GM19099 (cell line): ENCODE measurements around the gene KIAA0753.

Experiments
- POLR2A ChIP-seq: IDR thresholded peaks from 3 replicates; pipeline ENCODE4 v1.6.1; 2011; ENCODE audit warnings: low read depth; ENCODE audit not compliant: insufficient read length; ENCODE audit errors: extremely low read depth

Gene KIAA0753

DNA sequence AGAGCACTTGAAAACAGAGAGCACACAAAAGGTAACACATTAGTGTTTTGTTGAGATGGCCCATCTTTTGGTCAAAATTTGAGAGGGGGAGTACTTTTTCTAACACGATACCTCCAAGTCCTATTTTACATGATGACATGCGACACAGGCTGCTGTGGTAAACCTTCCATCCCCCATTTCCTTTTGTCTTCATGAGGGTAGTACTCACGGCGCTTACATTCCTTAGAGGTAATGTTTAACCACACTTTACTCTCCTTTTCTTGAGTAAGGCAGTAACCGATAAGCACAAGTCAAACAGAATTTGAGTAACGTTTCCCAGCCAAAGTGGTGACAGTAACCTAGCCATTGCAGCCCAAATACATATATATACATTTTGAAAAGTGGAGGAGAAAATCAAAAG is 48.3 kb downstream of the KIAA0753 start:
- TF ChIP-seq POLR2A, result no peak

DNA sequence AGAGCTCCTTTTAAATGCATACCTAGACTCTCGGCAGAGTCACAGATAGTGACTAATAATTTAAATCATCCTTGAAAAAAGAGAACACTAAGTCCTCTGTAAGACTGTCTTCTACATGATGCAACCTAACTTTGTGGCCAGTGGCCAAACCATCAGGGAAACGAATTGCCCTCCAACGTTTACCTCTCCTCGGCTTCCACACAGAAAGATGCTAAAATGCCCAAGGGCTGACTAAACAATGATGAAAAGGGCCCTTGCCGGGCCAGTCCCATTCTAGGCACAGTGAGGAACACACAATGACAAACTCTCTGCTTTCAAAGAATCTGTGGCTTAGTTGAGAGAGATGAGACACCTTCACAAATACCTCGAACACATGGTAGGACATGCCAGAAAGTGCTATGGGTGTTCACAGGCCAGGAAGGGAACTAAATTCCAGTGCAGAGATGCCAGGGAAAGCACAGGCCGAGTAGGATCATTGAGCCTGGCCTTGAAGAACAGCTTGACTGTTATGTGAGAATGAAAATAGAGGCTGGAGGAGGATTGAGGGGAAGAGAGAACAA is 48.8 kb downstream of the KIAA0753 start:
- TF ChIP-seq POLR2A, result no peak

DNA sequence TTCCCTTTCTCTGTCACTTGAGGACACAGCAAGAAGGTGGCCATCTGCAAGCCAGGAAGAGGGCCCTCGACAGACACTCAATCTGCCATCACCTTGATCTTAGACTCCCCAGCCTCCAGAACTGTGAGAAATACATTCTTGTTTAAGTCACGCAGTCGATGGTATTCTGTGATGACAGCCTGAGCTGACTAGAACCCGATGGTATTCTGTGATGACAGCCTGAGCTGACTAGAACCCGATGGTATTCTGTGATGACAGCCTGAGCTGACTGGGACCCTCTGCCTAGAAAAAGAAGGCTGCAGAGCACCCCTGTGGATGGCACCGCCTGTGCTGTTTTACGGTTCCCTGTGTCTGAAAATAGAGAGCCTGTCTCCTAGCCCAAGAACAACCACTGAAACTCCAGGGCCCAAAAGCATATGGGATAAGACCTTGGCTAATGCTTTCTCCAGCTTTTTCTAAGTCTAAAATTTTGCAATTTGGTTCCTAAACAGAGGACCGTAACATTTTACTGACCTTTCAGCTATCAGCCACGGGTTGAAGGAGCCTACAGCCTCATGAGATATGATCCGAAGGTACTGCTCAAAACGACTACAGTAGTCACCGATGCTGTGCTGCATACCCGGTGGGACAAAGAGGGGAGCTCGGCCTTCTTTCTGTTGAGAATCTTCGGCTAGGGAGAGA is 51.1 kb downstream of the KIAA0753 start:
- no peak for TF ChIP-seq POLR2A

DNA sequence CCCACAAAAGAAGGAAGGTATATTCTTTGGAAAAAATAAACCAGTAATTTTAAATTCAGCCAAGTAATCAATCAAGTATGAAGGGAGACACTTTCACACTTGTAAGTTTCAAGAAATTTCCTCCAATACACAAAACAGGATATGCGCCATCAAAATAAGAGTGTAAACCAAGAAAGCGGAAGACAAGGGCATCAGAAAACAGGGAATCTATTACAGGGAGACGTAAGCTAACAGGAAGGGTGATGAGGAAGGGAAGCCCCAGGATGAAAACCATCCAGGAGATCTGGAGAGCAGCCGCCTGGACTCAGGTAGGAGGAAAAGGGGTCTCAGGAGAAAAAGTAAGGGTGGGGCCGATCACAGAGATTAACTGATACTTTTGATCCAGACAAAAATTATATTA is 52.3 kb downstream of the KIAA0753 start:
- TF ChIP-seq POLR2A, result no peak

DNA sequence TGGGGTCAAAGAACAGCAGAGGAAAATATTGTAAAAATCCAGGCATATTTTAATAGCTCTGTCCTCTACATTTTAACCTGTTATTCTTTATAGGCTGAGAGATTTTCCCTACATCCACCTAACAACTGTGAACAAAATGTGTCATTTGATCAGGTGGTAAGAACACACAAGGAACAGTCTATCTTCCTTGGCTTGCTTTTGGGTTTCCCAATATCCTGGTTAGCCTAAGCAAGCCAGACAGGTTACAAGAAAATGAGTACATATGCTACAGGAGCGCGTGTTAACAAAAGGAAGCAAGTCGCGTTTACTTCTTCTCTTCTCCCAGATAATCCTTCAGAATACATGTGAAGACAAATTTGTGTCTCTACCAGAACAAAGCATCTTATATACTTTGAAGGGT is 53.2 kb downstream of the KIAA0753 start:
- no peak for TF ChIP-seq POLR2A

DNA sequence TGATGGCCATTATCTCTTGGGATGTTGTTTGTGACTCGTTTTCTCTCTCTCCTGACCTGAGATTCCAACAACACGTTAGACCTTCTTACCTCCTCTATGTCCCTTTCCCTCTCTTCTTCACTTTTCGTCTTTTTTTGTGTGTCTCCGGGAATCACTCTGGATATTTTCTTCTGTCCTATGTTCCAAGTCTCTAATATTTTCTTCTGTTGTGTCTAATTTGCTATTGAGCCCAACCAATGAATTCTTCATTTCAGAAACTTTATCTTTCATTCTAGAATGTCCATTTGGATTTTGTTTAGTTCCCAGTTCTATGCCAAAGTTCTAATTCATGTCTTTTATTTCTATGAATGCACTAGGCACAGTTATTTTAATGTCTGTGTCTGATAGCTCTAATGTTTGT is 57.1 kb downstream of the KIAA0753 start:
- TF ChIP-seq POLR2A, result no peak

DNA sequence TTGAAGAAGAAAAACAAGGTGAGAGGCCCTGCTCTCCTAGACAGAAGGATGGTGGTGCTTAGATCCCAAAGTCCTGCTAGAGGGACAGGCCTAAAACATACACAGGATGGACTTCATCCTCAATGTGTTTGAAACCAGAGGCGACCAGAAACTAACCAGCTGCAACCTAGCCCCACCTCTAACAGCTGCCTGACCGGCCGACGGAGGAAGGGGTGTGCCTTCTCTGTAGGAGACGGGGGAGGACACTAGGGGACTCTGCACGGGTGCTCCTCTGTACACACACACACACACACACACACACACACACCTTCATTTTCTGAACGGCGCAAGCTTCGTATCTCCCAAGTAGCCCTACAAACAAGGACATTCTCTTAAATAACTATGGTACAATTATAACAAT is 59.9 kb downstream of the KIAA0753 start:
- TF ChIP-seq POLR2A, result no peak

DNA sequence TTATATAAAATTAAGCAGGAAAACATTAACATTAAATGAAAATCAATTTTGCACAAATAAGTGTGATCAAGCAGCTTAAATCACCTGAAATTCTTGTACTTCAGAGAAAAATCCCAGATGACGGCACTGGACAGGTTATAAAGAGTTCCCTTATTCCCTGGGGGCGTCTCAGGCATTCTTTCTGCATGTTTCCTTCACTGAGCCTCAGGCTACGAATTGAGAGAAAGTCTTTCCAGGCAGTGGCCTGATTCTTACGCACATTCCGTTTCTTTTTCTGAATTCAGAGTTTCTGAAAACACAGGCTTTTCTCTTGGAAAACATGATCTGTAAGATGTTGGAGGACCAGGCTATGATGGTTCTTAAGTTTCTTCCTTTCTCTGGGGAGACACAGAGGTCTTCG is 62.0 kb downstream of the KIAA0753 start:
- TF ChIP-seq POLR2A, result no peak

DNA sequence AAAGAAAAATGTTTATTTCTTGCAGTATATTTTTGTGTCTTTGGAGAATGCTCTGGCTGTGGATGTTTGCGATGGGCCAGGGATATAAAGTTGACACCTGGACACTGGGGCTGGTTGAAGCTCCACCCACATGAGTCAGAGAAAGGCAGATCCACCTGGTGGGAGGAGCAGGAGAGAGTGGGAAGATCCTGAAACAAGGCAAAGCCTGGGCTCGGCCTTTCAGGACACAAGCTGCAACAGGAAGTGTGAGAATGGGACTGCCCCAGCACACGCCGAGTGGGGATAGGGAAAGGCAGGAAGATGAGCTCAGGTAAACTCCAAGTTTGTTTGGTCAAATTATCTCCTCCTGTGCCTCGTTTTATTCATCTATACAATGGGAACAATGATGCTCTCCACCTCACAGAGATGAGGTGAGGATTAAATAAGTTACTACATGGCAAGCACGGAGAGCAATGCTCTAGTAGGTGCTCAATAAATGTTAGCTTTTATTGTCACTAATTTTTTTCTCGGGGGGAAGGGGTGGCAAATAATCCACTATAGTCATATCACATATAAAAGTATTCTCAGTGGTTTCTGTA is 62.7 kb downstream of the KIAA0753 start:
- no peak for TF ChIP-seq POLR2A

DNA sequence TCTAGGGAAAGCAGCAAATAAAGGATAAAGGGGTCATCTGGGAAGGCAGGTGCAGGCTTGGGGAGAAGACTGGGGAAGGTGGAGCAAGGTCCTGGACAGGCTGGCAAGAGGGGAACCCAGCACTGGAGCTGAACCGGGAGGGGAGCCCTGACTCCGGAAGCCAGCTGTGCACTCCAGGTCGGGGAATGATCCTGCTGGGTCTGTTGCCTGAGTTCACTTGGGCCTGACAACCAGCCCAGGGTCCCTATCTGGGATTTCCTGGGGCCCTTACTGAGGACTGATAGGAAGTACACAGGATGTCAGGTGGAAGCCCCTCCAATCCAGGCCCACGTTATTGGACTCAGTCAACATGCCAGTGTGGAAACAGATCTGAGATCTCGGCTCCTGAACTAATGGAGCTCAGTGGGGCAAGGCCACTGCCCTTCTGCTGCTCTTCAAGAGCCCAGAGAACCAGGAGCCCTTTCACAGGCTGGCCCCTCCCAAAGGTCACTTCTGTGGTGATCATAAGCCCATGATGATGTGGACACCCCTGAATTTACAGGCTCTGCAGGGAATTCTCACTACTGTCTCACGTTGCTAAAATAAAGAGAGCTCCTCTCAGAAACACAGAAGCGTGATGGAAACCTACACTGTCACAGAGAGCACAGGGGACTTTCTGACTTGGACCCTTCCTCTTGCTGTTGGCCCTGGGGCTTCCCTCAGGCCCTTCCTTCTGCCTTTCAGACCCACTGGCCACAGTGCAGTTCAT is 64.3 kb downstream of the KIAA0753 start:
- TF ChIP-seq POLR2A, result no peak

DNA sequence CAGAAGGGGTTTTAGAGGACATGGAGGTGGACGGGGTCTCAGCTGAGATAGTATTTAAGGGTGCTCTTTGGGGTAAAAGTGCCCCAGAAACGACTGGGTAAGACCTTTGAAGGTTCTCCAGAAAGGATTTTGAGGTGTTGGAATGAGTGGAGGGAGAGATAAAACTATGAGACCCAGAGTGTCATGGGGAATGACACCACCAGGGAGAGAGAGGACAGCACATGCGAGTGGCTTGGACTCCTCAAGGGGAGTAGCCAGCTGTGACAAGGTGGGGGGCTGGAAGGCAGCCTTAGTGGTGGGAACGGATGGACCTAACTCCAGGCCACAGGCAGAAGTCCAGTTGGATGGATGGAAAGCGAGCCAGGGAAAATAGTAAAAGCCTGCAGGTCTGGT is 64.9 kb downstream of the KIAA0753 start:
- TF ChIP-seq POLR2A, result no peak

DNA sequence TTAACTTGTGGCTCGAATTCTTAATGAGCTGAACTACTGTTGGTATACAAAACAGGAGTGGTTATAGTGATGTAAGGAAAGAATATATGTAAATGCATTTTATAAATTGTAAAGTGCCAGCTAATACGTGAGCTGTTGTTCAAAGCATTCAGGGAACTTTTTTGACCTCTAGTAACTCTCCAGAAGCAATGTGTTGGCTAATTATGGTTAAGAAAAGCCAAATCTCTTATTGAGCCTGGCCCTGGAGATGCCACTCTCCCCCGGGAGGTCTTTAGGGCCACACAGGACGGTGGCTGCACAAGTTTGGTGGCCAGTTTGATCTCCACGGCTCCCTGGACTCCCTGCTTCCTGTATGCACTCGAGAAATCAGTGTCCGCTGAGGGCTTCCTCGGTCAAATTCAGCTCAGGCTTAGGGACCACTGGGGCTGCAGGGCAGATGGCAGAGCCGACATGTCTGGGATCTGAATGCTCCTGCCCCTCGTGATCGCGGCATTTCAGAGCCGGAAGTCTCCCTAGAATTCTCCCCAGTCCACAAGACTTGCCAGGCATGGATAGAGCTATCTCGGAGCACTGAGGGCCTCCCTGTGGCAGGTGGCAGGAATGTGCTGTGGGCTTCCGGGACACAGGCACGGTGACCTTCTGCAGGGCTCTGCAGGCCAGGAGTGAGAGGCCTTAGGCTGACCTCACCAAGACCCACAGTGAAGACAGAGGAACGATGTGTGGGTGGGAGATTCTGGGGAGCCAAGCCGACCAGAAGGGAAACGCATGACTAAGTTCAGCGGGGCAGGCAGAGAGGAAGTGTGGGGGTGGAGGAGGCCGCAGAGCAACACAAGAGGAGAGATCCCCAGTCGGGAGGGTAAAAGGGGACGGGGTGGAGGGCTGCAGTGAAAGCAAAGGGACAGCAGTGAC is 65.6 kb downstream of the KIAA0753 start:
- TF ChIP-seq POLR2A, result no peak

DNA sequence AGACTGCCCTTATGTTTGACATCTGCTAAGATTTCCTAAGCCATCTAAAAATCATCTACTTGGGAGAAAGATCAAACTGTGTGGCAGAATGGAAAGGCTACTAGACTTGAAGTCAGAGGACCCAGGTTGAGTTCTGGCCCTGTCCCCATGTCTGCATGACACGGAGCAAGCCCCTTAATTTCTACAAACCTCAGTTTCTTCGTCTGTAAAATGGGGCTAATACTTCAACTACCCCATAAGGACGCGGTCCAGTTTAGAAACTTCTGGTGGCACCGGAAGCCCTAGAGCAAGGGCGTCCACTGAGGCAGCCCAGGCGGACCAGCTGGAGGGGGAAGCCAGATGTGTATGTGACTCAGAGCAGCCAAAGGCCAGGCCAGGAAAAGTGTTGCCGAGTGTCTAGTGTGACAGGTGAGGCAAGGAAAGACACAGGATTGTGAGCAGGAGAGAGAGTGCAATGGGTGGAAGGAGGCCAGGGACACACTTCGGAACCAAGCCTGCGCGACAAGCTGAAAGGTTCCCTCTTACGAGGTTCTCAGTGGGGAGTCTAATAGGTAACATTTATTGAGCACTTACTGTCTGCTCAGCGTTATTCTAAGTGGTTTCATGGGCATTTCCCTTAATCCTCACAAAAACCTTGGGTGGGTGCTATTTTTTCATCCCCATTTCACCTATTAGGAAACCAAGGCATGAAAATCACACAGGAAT is 66.4 kb downstream of the KIAA0753 start:
- TF ChIP-seq POLR2A, result no peak

DNA sequence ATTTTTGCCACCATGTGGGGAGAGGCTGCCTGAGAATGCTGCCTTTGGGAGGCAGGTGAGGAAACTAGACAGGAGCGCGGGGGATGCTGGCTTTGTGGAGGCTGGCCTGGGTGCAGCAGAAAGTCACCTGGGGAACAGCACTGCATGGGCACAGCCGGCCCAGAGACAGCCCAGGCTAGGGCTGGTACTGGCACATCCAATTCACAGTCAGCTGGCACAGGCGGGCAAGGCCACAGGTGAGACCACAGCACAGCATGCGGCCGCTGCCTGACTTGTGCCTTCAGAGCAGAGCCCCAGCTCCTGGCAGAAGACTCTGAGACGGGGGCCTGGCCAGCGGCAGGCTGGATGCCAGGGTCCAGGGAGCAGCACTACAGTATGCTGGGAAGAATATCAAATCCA is 67.5 kb downstream of the KIAA0753 start:
- TF ChIP-seq POLR2A, result no peak
